Activated naive CD4-positive, alpha-beta T cell treated with Interleukin-2 at 50 U/mL for 16 hours (primary cell): ENCODE results near the gene S100A9.

Experiments used
- DNase-seq: peaks from one replicate; pipeline ENCODE4 v3.0.0-alpha.2; 2020

The S100A9 gene

GRCh38 chr1:153361480-153362109, 3.9 kb downstream of the S100A9 start:
- DNase-seq: no peak

GRCh38 chr1:153362187-153362775, 4.6 kb downstream of the S100A9 start:
- no peak for DNase-seq

- no peak for DNase-seq
Measured at GRCh38 chr1:153363641-153364040, 6.0 kb downstream of the S100A9 start.

GRCh38 chr1:153364156-153364555, 6.5 kb downstream of the S100A9 start:
- no peak for DNase-seq

- no peak for DNase-seq
Measured at GRCh38 chr1:153364766-153365666, 7.4 kb downstream of the S100A9 start.

- no peak for DNase-seq
Measured at GRCh38 chr1:153365696-153366095, 8.0 kb downstream of the S100A9 start.

- DNase-seq: no peak
Measured at GRCh38 chr1:153366261-153366660, 8.6 kb downstream of the S100A9 start.

GRCh38 chr1:153367090-153367489, 9.4 kb downstream of the S100A9 start:
- DNase-seq: no peak

- no peak for DNase-seq
Measured at GRCh38 chr1:153368495-153368894, 10.8 kb downstream of the S100A9 start.

- DNase-seq: no peak
Measured at GRCh38 chr1:153370146-153370545, 12.5 kb downstream of the S100A9 start.

- no peak for DNase-seq
Measured at GRCh38 chr1:153371231-153371630, 13.6 kb downstream of the S100A9 start.

GRCh38 chr1:153372571-153372970, 14.9 kb downstream of the S100A9 start:
- DNase-seq: no peak

- no peak for DNase-seq
Measured at GRCh38 chr1:153374071-153374470, 16.4 kb downstream of the S100A9 start.

GRCh38 chr1:153375511-153375910, 17.9 kb downstream of the S100A9 start, which contains the start of gene S100A12:
TSS of gene S100A12 (minus strand) at chr1:153375621. CDS start at chr1:153374592, 1,029 bp downstream.
- no peak for DNase-seq

- no peak for DNase-seq
Measured at GRCh38 chr1:153379591-153379990, 21.9 kb downstream of the S100A9 start.

- no peak for DNase-seq
Measured at GRCh38 chr1:153380711-153381110, 23.1 kb downstream of the S100A9 start.

GRCh38 chr1:153384958-153385580, 27.4 kb downstream of the S100A9 start:
- DNase-seq: no peak

GRCh38 chr1:153386500-153386901, 28.8 kb downstream of the S100A9 start:
- DNase-seq: no peak

- no peak for DNase-seq
Measured at GRCh38 chr1:153387001-153387400, 29.3 kb downstream of the S100A9 start.

- no peak for DNase-seq
Measured at GRCh38 chr1:153387785-153388184, 30.1 kb downstream of the S100A9 start.

GRCh38 chr1:153389401-153389800, 31.7 kb downstream of the S100A9 start:
- no peak for DNase-seq

- DNase-seq: no peak
Measured at GRCh38 chr1:153389973-153390879, 32.6 kb downstream of the S100A9 start.
